ENCODE measurements around the gene RAB19. TPM values are rescaled to one million over a fixed set of nuclear protein-coding genes. Genes with fewer than 3 reads are reported as not detected.

RAB19 gene
- total and polyA plus RNA-seq, 2 of the 13 experiments (the other 11 are each of a cell fraction or from before 2014, with no cell fraction given), result 0.31 TPM; not detected in 1

- no peak overlapping the region for H3K4me3 ChIP-seq (replicated peaks in 1 of 3; ENCODE audit: insufficient read depth in 1 of 3, low read depth in 2 of 3, low read length in 3 of 3)
- H3K79me2 ChIP-seq (ENCODE audit: insufficient read depth, low read length), result no peaks in the 10 kb centered on the region
- no peak for DNase-seq (ENCODE audit: low spot score)
- CTCF ChIA-PET (ENCODE audit: low intra/inter-chr PET ratio, low total read pairs), result no interaction called here
- intact Hi-C loops (cut with micrococcal nuclease; ENCODE audit: unreplicated experiment), result no loop called here
- no peak overlapping the region for H3K27ac ChIP-seq (ENCODE audit: extremely low read length, insufficient read depth, low read length)
- no peak overlapping the region for H3K9ac ChIP-seq (ENCODE audit: insufficient read depth, low read depth, low read length)
- H3K36me3 ChIP-seq (replicated peaks in 1 of 2; ENCODE audit: control insufficient read depth in 1 of 2, insufficient read depth in 2 of 2, low read length in 2 of 2), result peaks cover 14 to 62% of the 10 kb centered on the region in 2 experiments
- no peaks in the 10 kb centered on the region for H3K9me3 ChIP-seq (ENCODE audit: low read length)
- H3K4me2 ChIP-seq (ENCODE audit: low read depth, low read length), result no peak overlapping the region
- TF ChIP-seq PHF8 (CRISPR knock-in tag; IDR thresholded peaks at IDR 0.05) (no peak), DMAP1 (CRISPR knock-in tag; IDR thresholded peaks at IDR 0.05) (no peak), ZNF333 (CRISPR knock-in tag; IDR thresholded peaks at IDR 0.05; ENCODE audit: borderline replicate concordance) (no peak), CSRNP2 (CRISPR knock-in tag; conservative IDR thresholded peaks at IDR 0.05; ENCODE audit: low read depth) (no peak), ZSCAN9 (CRISPR knock-in tag; IDR thresholded peaks at IDR 0.05; ENCODE audit: borderline replicate concordance) (no peak), ZNF264 (CRISPR knock-in tag; IDR thresholded peaks at IDR 0.05) (no peak), ZNF275 (CRISPR knock-in tag; IDR thresholded peaks at IDR 0.05; ENCODE audit: borderline replicate concordance) (no peak), ZNF740 (CRISPR knock-in tag; IDR thresholded peaks at IDR 0.05) (no peak), RNF2 (conservative IDR thresholded peaks at IDR 0.05; ENCODE audit: low read depth) (no peak)
- no TSS peak for BruUV-seq (replicated peaks)
- no peak for FAIRE-seq
- WGBS (ENCODE audit: low lambda C conversion rate), result 100% methylated on average over 2 of the region's 2 CpGs
- H3K27me3 ChIP-seq (ENCODE audit: control insufficient read depth in 1 of 2, insufficient read depth in 2 of 2, low read length in 2 of 2), result no peaks in the 10 kb centered on the region
- POLR2A ChIA-PET, result no interaction called here
- in situ Hi-C loops (cut with HindIII; ENCODE audit: extremely low pct_ligation_motif_present, low pct_unique_long_range_greater_than_20kb), result no loop called here
- H4K20me1 ChIP-seq (ENCODE audit: insufficient read depth, low read length), result peaks cover 3% of the 10 kb centered on the region; the same call in 1 of the 2 replicates
- no peak for ATAC-seq
- H2AFZ ChIP-seq (ENCODE audit: low read length), result no peak overlapping the region
- H3K4me1 ChIP-seq (ENCODE audit: insufficient read depth, low read length), result no peaks in the 10 kb centered on the region
Observed at GRCh38 chr7:140463111-140463510, 59.3 kb downstream of the RAB19 start.

Measured in HepG2 (cell line).